GM19324 (cell line): Measurements from ENCODE around the gene RASSF4.

Source experiments
- ATAC-seq: cut with Tn5 transposase; IDR thresholded peaks from one replicate; pipeline ENCODE4 v1.9.1; 2021; ENCODE audit warnings: mild to moderate bottlenecking, moderate library complexity; ENCODE audit not compliant: unreplicated experiment, low FRiP score

RASSF4 gene

GRCh38 chr10:44946205-44946604 lies 13.4 kb upstream of the RASSF4 start:
- no peak for ATAC-seq

GRCh38 chr10:44947371-44948152 lies 12.0 kb upstream of the RASSF4 start:
- ATAC-seq, result no peak

- ATAC-seq, result no peak
Measured at GRCh38 chr10:44948642-44949041, 11.0 kb upstream of the RASSF4 start.

GRCh38 chr10:44949127-44949802 lies 10.3 kb upstream of the RASSF4 start:
- no peak for ATAC-seq

- ATAC-seq, result no peak
Measured at GRCh38 chr10:44949915-44950314, 9.7 kb upstream of the RASSF4 start.

- ATAC-seq, result no peak
Measured at GRCh38 chr10:44950326-44951225, 9.0 kb upstream of the RASSF4 start.

GRCh38 chr10:44951576-44952226 lies 7.9 kb upstream of the RASSF4 start:
- no peak for ATAC-seq

- ATAC-seq, result no peak
Measured at GRCh38 chr10:44952779-44953231, 6.8 kb upstream of the RASSF4 start.

GRCh38 chr10:44954042-44954441 lies 5.6 kb upstream of the RASSF4 start:
- ATAC-seq, result no peak

GRCh38 chr10:44954962-44955361 lies 4.6 kb upstream of the RASSF4 start:
- no peak for ATAC-seq

- ATAC-seq, result no peak
Measured at GRCh38 chr10:44955413-44956070, 4.1 kb upstream of the RASSF4 start.

- ATAC-seq, result no peak
Measured at GRCh38 chr10:44956226-44956625, 3.4 kb upstream of the RASSF4 start.

GRCh38 chr10:44956717-44957706 lies 2.6 kb upstream of the RASSF4 start:
- no peak for ATAC-seq

GRCh38 chr10:44958196-44958897 lies 1.3 kb upstream of the RASSF4 start:
- no peak for ATAC-seq

GRCh38 chr10:44958898-44959246 lies 730 bp upstream of the RASSF4 start:
- no peak for ATAC-seq

GRCh38 chr10:44960088-44960460 lies 472 bp downstream of the RASSF4 start:
- ATAC-seq, result no peak

- ATAC-seq, result no peak
Measured at GRCh38 chr10:44960482-44961229, 1.1 kb downstream of the RASSF4 start.

GRCh38 chr10:44961230-44961571 lies 1.6 kb downstream of the RASSF4 start:
- ATAC-seq, result no peak
